DND-41 (cell line): Measurements from ENCODE around the gene TRPM3.

ENCODE experiments used
- CTCF ChIP-seq: IDR thresholded peaks from 2 replicates; pipeline ENCODE4 v1.5.1; 2012; ENCODE audit warnings: borderline replicate concordance, low read length, moderate library complexity, mild to moderate bottlenecking; ENCODE audit not compliant: poor library complexity, severe bottlenecking; ENCODE audit errors: extremely low read depth
- EZH2 ChIP-seq: IDR thresholded peaks from 3 replicates; pipeline ENCODE4 v1.6.1; 2012; ENCODE audit warnings: borderline replicate concordance, low read depth, mild to moderate bottlenecking, moderate library complexity, low read length, inconsistent platforms; ENCODE audit not compliant: severe bottlenecking

GRCh38 chr9:70553707-70554673 is 567.4 kb downstream of the TRPM3 start:
- TF ChIP-seq CTCF (no peak), EZH2 (no peak)
